ENCODE data around the gene MRPS14.
"Not testable (repeated sequence)": the region's sequence is repeated elsewhere in the genome, so short reads cannot be mapped to it uniquely, and the experiment has no call there.

Gene MRPS14

GRCh38 chr1:175023043-175023921 lies at the start of gene MRPS14:
TSS of gene MRPS14 (minus strand) at chr1:175023425. CDS start at chr1:175023408, 17 bp downstream.
- peak within 1 kb of the TSS; percentile 97 for H3K4me3 Mint-ChIP-seq
- peak; percentile 96 for DNase-seq (ENCODE audit: low spot score)
- peak within 1 kb of the TSS; percentile 95 for H3K27ac Mint-ChIP-seq
- no peaks in the 10 kb centered on the region for H3K27me3 Mint-ChIP-seq (ENCODE audit: low read depth)
- peaks cover 22% of the 10 kb centered on the region for H3K4me1 Mint-ChIP-seq (ENCODE audit: low read depth)
- H3K36me3 Mint-ChIP-seq (ENCODE audit: low read depth), result peaks cover 14% of the 10 kb centered on the region
- H3K9me3 Mint-ChIP-seq, result peaks cover 6% of the 10 kb centered on the region

- H3K36me3 Mint-ChIP-seq (ENCODE audit: low read depth), result no peaks in the 10 kb centered on the region
- peaks cover 26% of the 10 kb centered on the region for H3K4me1 Mint-ChIP-seq (ENCODE audit: low read depth)
- peak overlapping the region; percentile 75 for H3K4me3 Mint-ChIP-seq
- no peaks in the 10 kb centered on the region for H3K9me3 Mint-ChIP-seq
- peak; percentile 43 for DNase-seq (ENCODE audit: low spot score)
- H3K27me3 Mint-ChIP-seq (ENCODE audit: low read depth), result peaks cover 10% of the 10 kb centered on the region
- H3K27ac Mint-ChIP-seq, result no peak overlapping the region
Observed at GRCh38 chr1:175072099-175072951, 49.1 kb upstream of the MRPS14 start.

- no peak for DNase-seq (ENCODE audit: low spot score)
- no peak overlapping the region for H3K27ac Mint-ChIP-seq
Observed at GRCh38 chr1:175071276-175071943, 48.2 kb upstream of the MRPS14 start.

GRCh38 chr1:175070818-175071217 lies 47.6 kb upstream of the MRPS14 start:
- Mint-ChIP-seq H3K4me1 (ENCODE audit: low read depth) (peaks cover 25% of the 10 kb centered on the region), H3K27ac (no peak overlapping the region), H3K36me3 (ENCODE audit: low read depth) (no peaks in the 10 kb centered on the region), H3K27me3 (ENCODE audit: low read depth) (peaks cover 21% of the 10 kb centered on the region), H3K4me3 (no peak overlapping the region), H3K9me3 (no peaks in the 10 kb centered on the region)
- no peak for DNase-seq (ENCODE audit: low spot score)

More at GRCh38 chr1:175071276-175071943, 48.2 kb upstream of the MRPS14 start:
- Mint-ChIP-seq H3K27me3 (ENCODE audit: low read depth) (peaks cover 16% of the 10 kb centered on the region), H3K9me3 (no peaks in the 10 kb centered on the region), H3K4me3 (no peak overlapping the region), H3K4me1 (ENCODE audit: low read depth) (peaks cover 26% of the 10 kb centered on the region), H3K36me3 (ENCODE audit: low read depth) (no peaks in the 10 kb centered on the region)

GRCh38 chr1:175067362-175068106 lies 44.3 kb upstream of the MRPS14 start, which contains the start of gene TNN:
TSS of gene TNN (plus strand) at chr1:175067833. CDS start at chr1:175077419, 9,586 bp downstream.
- H3K9me3 Mint-ChIP-seq, result no peaks in the 10 kb centered on the region
- no peaks in the 10 kb centered on the region for H3K36me3 Mint-ChIP-seq (ENCODE audit: low read depth)
- H3K4me1 Mint-ChIP-seq (ENCODE audit: low read depth), result peaks cover 17% of the 10 kb centered on the region
- H3K27ac Mint-ChIP-seq, result no peak within 1 kb of the TSS
- peaks cover 28% of the 10 kb centered on the region for H3K27me3 Mint-ChIP-seq (ENCODE audit: low read depth)
- H3K4me3 Mint-ChIP-seq, result no peak within 1 kb of the TSS
- no peak for DNase-seq (ENCODE audit: low spot score)

- Mint-ChIP-seq H3K4me1 (ENCODE audit: low read depth) (no peaks in the 10 kb centered on the region), H3K36me3 (ENCODE audit: low read depth) (no peaks in the 10 kb centered on the region), H3K27ac (no peak overlapping the region), H3K9me3 (no peaks in the 10 kb centered on the region), H3K27me3 (ENCODE audit: low read depth) (peaks cover 26% of the 10 kb centered on the region), H3K4me3 (no peak overlapping the region)
- DNase-seq (ENCODE audit: low spot score), result no peak
Observed at GRCh38 chr1:175062858-175063257, 39.6 kb upstream of the MRPS14 start.

GRCh38 chr1:175062339-175062738 lies 39.1 kb upstream of the MRPS14 start:
- no peak overlapping the region for H3K27ac Mint-ChIP-seq
- no peak for DNase-seq (ENCODE audit: low spot score)
- peaks cover 5% of the 10 kb centered on the region for H3K4me1 Mint-ChIP-seq (ENCODE audit: low read depth)
- H3K9me3 Mint-ChIP-seq, result no peaks in the 10 kb centered on the region
- H3K4me3 Mint-ChIP-seq, result no peak overlapping the region
- no peaks in the 10 kb centered on the region for H3K36me3 Mint-ChIP-seq (ENCODE audit: low read depth)
- peaks cover 28% of the 10 kb centered on the region for H3K27me3 Mint-ChIP-seq (ENCODE audit: low read depth)

GRCh38 chr1:175054736-175055135 lies 31.5 kb upstream of the MRPS14 start:
- no peak overlapping the region for H3K4me3 Mint-ChIP-seq
- H3K27ac Mint-ChIP-seq, result no peak overlapping the region
- H3K36me3 Mint-ChIP-seq (ENCODE audit: low read depth), result no peaks in the 10 kb centered on the region
- H3K4me1 Mint-ChIP-seq (ENCODE audit: low read depth), result peaks cover 6% of the 10 kb centered on the region
- no peaks in the 10 kb centered on the region for H3K9me3 Mint-ChIP-seq
- peaks cover 21% of the 10 kb centered on the region for H3K27me3 Mint-ChIP-seq (ENCODE audit: low read depth)
- DNase-seq (ENCODE audit: low spot score), result no peak

GRCh38 chr1:175050992-175051391 lies 27.8 kb upstream of the MRPS14 start:
- Mint-ChIP-seq H3K4me3 (no peak overlapping the region), H3K27ac (no peak overlapping the region), H3K36me3 (ENCODE audit: low read depth) (no peaks in the 10 kb centered on the region), H3K9me3 (no peaks in the 10 kb centered on the region), H3K4me1 (ENCODE audit: low read depth) (no peaks in the 10 kb centered on the region), H3K27me3 (ENCODE audit: low read depth) (peaks cover 31% of the 10 kb centered on the region)
- DNase-seq (ENCODE audit: low spot score), result no peak

- H3K36me3 Mint-ChIP-seq (ENCODE audit: low read depth), result no peaks in the 10 kb centered on the region
- no peak overlapping the region for H3K27ac Mint-ChIP-seq
- no peaks in the 10 kb centered on the region for H3K9me3 Mint-ChIP-seq
- no peaks in the 10 kb centered on the region for H3K4me1 Mint-ChIP-seq (ENCODE audit: low read depth)
- no peak overlapping the region for H3K4me3 Mint-ChIP-seq
- DNase-seq (ENCODE audit: low spot score), result no peak
- peaks cover 34% of the 10 kb centered on the region for H3K27me3 Mint-ChIP-seq (ENCODE audit: low read depth)
Observed at GRCh38 chr1:175045519-175045918, 22.3 kb upstream of the MRPS14 start.

GRCh38 chr1:175045097-175045496 lies 21.9 kb upstream of the MRPS14 start:
- Mint-ChIP-seq H3K27me3 (ENCODE audit: low read depth) (peaks cover 34% of the 10 kb centered on the region), H3K27ac (no peak overlapping the region), H3K36me3 (ENCODE audit: low read depth) (no peaks in the 10 kb centered on the region), H3K4me3 (no peak overlapping the region), H3K9me3 (no peaks in the 10 kb centered on the region), H3K4me1 (ENCODE audit: low read depth) (no peaks in the 10 kb centered on the region)
- no peak for DNase-seq (ENCODE audit: low spot score)

GRCh38 chr1:175044591-175044990 lies 21.4 kb upstream of the MRPS14 start:
- not testable (repeated sequence) for H3K9me3 Mint-ChIP-seq
- peaks cover 34% of the 10 kb centered on the region for H3K27me3 Mint-ChIP-seq (ENCODE audit: low read depth)

GRCh38 chr1:175043824-175044223 lies 20.6 kb upstream of the MRPS14 start:
- H3K4me3 Mint-ChIP-seq, result no peak overlapping the region
- H3K27me3 Mint-ChIP-seq (ENCODE audit: low read depth), result peaks cover 29% of the 10 kb centered on the region
- H3K9me3 Mint-ChIP-seq, result no peaks in the 10 kb centered on the region
- DNase-seq (ENCODE audit: low spot score), result no peak
- H3K4me1 Mint-ChIP-seq (ENCODE audit: low read depth), result no peaks in the 10 kb centered on the region
- H3K36me3 Mint-ChIP-seq (ENCODE audit: low read depth), result no peaks in the 10 kb centered on the region
- H3K27ac Mint-ChIP-seq, result no peak overlapping the region

More at GRCh38 chr1:175044591-175044990, 21.4 kb upstream of the MRPS14 start:
- H3K4me1 Mint-ChIP-seq (ENCODE audit: low read depth); H3K36me3 Mint-ChIP-seq (ENCODE audit: low read depth); H3K4me3 Mint-ChIP-seq; DNase-seq (ENCODE audit: low spot score); H3K27ac Mint-ChIP-seq: not testable (repeated sequence)

Measured in T-helper 2 cell treated with Interferon-gamma antibody and Interleukin-4, amounts not matched to agents 5 μg/mL and 100 μg/mL, for 36 hours (primary cell).